HepG2 (cell line): ENCODE results near the gene CIAPIN1. TPM values are rescaled to one million over a fixed set of nuclear protein-coding genes. Genes with fewer than 3 reads are reported as not detected.

Experiments
- ATAC-seq: fragments of 200-7000 bp; cut with Tn5 transposase; 3 replicates; pipeline ENCODE4 v1.9.1; 2020; ENCODE audit warnings: mild to moderate bottlenecking, moderate library complexity
- BruUV-seq: library from RNA; stranded (reverse); fragments of 400-500 nt; replicated peaks from 2 replicates; lab custom pipeline; 2021; lab: Mats Ljungman, UMichigan
- CTCF ChIA-PET: fragments of 300-600 bp; formaldehyde crosslinking; extraction: SDS; loops from one replicate; lab custom pipeline; 2021; ENCODE audit warnings: low total read pairs, inconsistent platforms, low intra/inter-chr PET ratio; lab: Yijun Ruan, JAX
- POLR2A ChIA-PET: fragments of 350-600 bp; sonication (Branson Sonifier 250); formaldehyde crosslinking; loops from one replicate; lab custom pipeline; 2020; ENCODE audit warnings: antibody characterized with exemption, inconsistent platforms; lab: Yijun Ruan, JAX
- DNase-seq: peaks from one replicate; pipeline ENCODE4 v3.0.0-alpha.2; 2015; ENCODE audit warnings: low spot score
- FAIRE-seq: peaks from 3 replicates; lab custom pipeline; 2011; peaks lifted over from hg19 to GRCh38; lab: Jason Lieb, UNC
- H2AFZ ChIP-seq: one replicate; pipeline ENCODE4 v1.6.1; 2011; ENCODE audit warnings: low read length, inconsistent platforms
- H3K27ac ChIP-seq: fragments of 300-600 bp; 3 replicates; pipeline ENCODE4 v1.8.0; 2011; ENCODE audit warnings: mixed run types, mild to moderate bottlenecking, mixed read lengths, low read length, inconsistent platforms; ENCODE audit not compliant: insufficient read depth; ENCODE audit errors: extremely low read length
- H3K27me3 ChIP-seq, 2 experiments: fragments of 200-600 bp in 1 of 2; 2 replicates in 1 of 2; 3 replicates in 1 of 2; pipeline versions ENCODE4 v1.6.0 to v1.8.0; 2011; ENCODE audit warnings: low read length in 2 of 2, mild to moderate bottlenecking in 2 of 2, moderate library complexity in 2 of 2, inconsistent platforms in 1 of 2; ENCODE audit not compliant: insufficient read depth in 2 of 2, control insufficient read depth in 1 of 2
- H3K36me3 ChIP-seq, 2 experiments: fragments of 200-600 bp in 1 of 2; replicated peaks in 1 of 2; 2 replicates in 1 of 2; 3 replicates in 1 of 2; pipeline versions ENCODE4 v1.5.1 to v1.8.0; 2011; ENCODE audit warnings: low read length in 2 of 2, inconsistent platforms in 1 of 2; ENCODE audit not compliant: insufficient read depth in 2 of 2, control insufficient read depth in 1 of 2
- H3K4me1 ChIP-seq: 2 replicates; pipeline ENCODE4 v1.5.1; 2012; ENCODE audit warnings: low read length, inconsistent platforms; ENCODE audit not compliant: insufficient read depth
- H3K4me2 ChIP-seq: 2 replicates; pipeline ENCODE4 v1.6.0; 2011; ENCODE audit warnings: low read depth, low read length, inconsistent platforms
- H3K4me3 ChIP-seq, 3 experiments: fragments of 200-600 bp in 1 of 3; sonication (generic), shearing (Covaris generic) in 1 of 3; replicated peaks in 1 of 3; 2 replicates each; pipeline ENCODE4 v1.5.1; 2011 to 2016; ENCODE audit warnings: low read length in 3 of 3, inconsistent platforms in 2 of 3, low read depth in 2 of 3, mild to moderate bottlenecking in 2 of 3, control low read depth in 1 of 3, mixed read lengths in 1 of 3; ENCODE audit not compliant: insufficient read depth in 1 of 3
- H3K79me2 ChIP-seq: one replicate; pipeline ENCODE4 v1.6.1; 2011; ENCODE audit warnings: low read length, inconsistent platforms; ENCODE audit not compliant: insufficient read depth
- H3K9ac ChIP-seq: 2 replicates; pipeline ENCODE4 v1.6.0; 2011; ENCODE audit warnings: mild to moderate bottlenecking, low read depth, low read length, inconsistent platforms; ENCODE audit not compliant: insufficient read depth
- H3K9me3 ChIP-seq: 2 replicates; pipeline ENCODE4 v1.5.1; 2012; ENCODE audit warnings: mild to moderate bottlenecking, low read length
- H4K20me1 ChIP-seq: 2 replicates; pipeline ENCODE4 v1.6.0; 2011; ENCODE audit warnings: inconsistent platforms, mild to moderate bottlenecking, low read length, moderate library complexity; ENCODE audit not compliant: insufficient read depth
- AGO1 ChIP-seq: fragments of 200-400 bp; formaldehyde crosslinking; IDR thresholded peaks from 2 replicates; pipeline ENCODE4 v1.6.1; 2017; ENCODE audit warnings: mild to moderate bottlenecking, low read depth, low read length, moderate library complexity; ENCODE audit not compliant: poor library complexity, severe bottlenecking
- HMG20A ChIP-seq: IDR thresholded peaks from 2 replicates; pipeline ENCODE4 v1.6.1; 2016; ENCODE audit warnings: borderline replicate concordance
- NR2F2 ChIP-seq: IDR thresholded peaks from 2 replicates; pipeline ENCODE4 v1.6.1; 2012; ENCODE audit warnings: low read depth, inconsistent platforms, borderline replicate concordance
- THRA ChIP-seq: sonication (generic); formaldehyde crosslinking; IDR thresholded peaks from 2 replicates; pipeline ENCODE4 v1.4.0; 2020; ENCODE audit warnings: missing genetic modification reagents, borderline replicate concordance
- ZNF282 ChIP-seq: fragments of 450-650 bp; IDR thresholded peaks from 2 replicates; pipeline ENCODE4 v1.6.1; 2018; ENCODE audit not compliant: partially characterized antibody
- ZNF33B ChIP-seq: sonication (generic); formaldehyde crosslinking; IDR thresholded peaks from 2 replicates; pipeline ENCODE4 v1.5.1; 2020; ENCODE audit warnings: mild to moderate bottlenecking, missing genetic modification reagents
- ZNF382 ChIP-seq: sonication (generic); formaldehyde crosslinking; IDR thresholded peaks from 2 replicates; pipeline ENCODE4 v1.5.0; 2020; ENCODE audit warnings: missing genetic modification reagents, mild to moderate bottlenecking, borderline replicate concordance
- WGBS: methylation state at CpG from one replicate; pipeline ENCODE4 v1.1.6; 2017; ENCODE audit warnings: low lambda C conversion rate; 5-methylcytosine and 5-hydroxymethylcytosine counted together
- in situ Hi-C: cut with HindIII; loops from 2 replicates; pipeline ENCODE4 v1.10.0; 2017; ENCODE audit warnings: low pct_unique_long_range_greater_than_20kb; ENCODE audit not compliant: extremely low pct_ligation_motif_present
- intact Hi-C: fragments of 100-400 bp; cut with micrococcal nuclease; formaldehyde crosslinking; loops from one replicate; pipeline ENCODE4 v1.10.0; 2022; ENCODE audit not compliant: unreplicated experiment
- polyA plus RNA-seq, 8 experiments: library from polyadenylated mRNA; depleted of rRNA in 3 of 8; stranded (reverse) in 7 of 8; unstranded in 1 of 8; fragments of >200 nt; fragmentation: Illumina TruSeq in 4 of 8; extraction: Trizol in 4 of 8; gene quantifications; 2 replicates each; pipeline versions ENCODE4 v1.2.1 to v1.2.3, GENCODE V29; 2011 to 2016; ENCODE audit warnings: low read depth in 4 of 8, missing spikeins in 1 of 8, mixed read lengths in 1 of 8; ENCODE audit not compliant: insufficient read depth in 1 of 8
- total RNA-seq, 5 experiments: library from RNA; depleted of rRNA; stranded (reverse); fragments of >200 nt; fragmentation: Illumina TruSeq; extraction: Trizol; gene quantifications; 2 replicates each; pipeline ENCODE4 v1.2.3, GENCODE V29; 2016; ENCODE audit warnings: low read depth in 1 of 5
- TF ChIP-seq, protein P1 (sequence below): sonication (generic); formaldehyde crosslinking; IDR thresholded peaks from 2 replicates; pipeline ENCODE4 v1.9.0; 2021; ENCODE audit warnings: missing genetic modification reagents, borderline replicate concordance
- TF ChIP-seq, protein P2 (sequence below): sonication (generic); formaldehyde crosslinking; IDR thresholded peaks from 2 replicates; pipeline ENCODE4 v1.5.0; 2020; ENCODE audit warnings: mild to moderate bottlenecking, missing genetic modification reagents, borderline replicate concordance
- TF ChIP-seq, protein P3 (sequence below): IDR thresholded peaks from 2 replicates; pipeline ENCODE4 v1.6.1; 2016; ENCODE audit warnings: low read depth, control low read depth

The CIAPIN1 gene
- total and polyA plus RNA-seq, 2 of the 13 experiments (the other 11 are each of a cell fraction or from before 2014, with no cell fraction given): 69.3 to 89.7 TPM

GRCh38 chr16:57468346-57468745 is 21.2 kb upstream of the CIAPIN1 start:
- BruUV-seq: no TSS peak
- Histone ChIP-seq H3K79me2 (peaks cover 28% of the 10 kb centered on the region), H4K20me1 (no peaks in the 10 kb centered on the region), H3K4me3 (no peak overlapping the region), H3K4me1 (peaks cover 69% of the 10 kb centered on the region), H3K36me3 (peaks cover 35 to 77% of the 10 kb centered on the region in 2 experiments), H2AFZ (no peak overlapping the region), H3K27me3 (no peaks in the 10 kb centered on the region; a peak in 1 of 5 replicates), H3K9me3 (no peaks in the 10 kb centered on the region), H3K9ac (no peak overlapping the region), H3K4me2 (no peak overlapping the region), H3K27ac (no peak overlapping the region)
- 98% methylated on average over 2 of the region's 2 CpGs for WGBS
- FAIRE-seq: no peak
- POLR2A ChIA-PET: interaction anchor here (1.4 kb wide), 2 partner anchors 11 to 21 kb away, joined by 3 to 4 read pairs; partner anchors contain the start of genes CIAPIN1 and COQ9
- CTCF ChIA-PET: no interaction called here
- in situ Hi-C loops: no loop called here
- DNase-seq: no peak
- intact Hi-C loops: no loop called here
- ATAC-seq: no peak
- TF ChIP-seq, protein P1, sequence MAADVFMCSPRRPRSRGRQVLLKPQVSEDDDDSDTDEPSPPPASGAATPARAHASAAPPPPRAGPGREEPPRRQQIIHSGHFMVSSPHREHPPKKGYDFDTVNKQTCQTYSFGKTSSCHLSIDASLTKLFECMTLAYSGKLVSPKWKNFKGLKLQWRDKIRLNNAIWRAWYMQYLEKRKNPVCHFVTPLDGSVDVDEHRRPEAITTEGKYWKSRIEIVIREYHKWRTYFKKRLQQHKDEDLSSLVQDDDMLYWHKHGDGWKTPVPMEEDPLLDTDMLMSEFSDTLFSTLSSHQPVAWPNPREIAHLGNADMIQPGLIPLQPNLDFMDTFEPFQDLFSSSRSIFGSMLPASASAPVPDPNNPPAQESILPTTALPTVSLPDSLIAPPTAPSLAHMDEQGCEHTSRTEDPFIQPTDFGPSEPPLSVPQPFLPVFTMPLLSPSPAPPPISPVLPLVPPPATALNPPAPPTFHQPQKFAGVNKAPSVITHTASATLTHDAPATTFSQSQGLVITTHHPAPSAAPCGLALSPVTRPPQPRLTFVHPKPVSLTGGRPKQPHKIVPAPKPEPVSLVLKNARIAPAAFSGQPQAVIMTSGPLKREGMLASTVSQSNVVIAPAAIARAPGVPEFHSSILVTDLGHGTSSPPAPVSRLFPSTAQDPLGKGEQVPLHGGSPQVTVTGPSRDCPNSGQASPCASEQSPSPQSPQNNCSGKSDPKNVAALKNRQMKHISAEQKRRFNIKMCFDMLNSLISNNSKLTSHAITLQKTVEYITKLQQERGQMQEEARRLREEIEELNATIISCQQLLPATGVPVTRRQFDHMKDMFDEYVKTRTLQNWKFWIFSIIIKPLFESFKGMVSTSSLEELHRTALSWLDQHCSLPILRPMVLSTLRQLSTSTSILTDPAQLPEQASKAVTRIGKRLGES (CRISPR knock-in tag): no peak
- TF ChIP-seq, protein P2, sequence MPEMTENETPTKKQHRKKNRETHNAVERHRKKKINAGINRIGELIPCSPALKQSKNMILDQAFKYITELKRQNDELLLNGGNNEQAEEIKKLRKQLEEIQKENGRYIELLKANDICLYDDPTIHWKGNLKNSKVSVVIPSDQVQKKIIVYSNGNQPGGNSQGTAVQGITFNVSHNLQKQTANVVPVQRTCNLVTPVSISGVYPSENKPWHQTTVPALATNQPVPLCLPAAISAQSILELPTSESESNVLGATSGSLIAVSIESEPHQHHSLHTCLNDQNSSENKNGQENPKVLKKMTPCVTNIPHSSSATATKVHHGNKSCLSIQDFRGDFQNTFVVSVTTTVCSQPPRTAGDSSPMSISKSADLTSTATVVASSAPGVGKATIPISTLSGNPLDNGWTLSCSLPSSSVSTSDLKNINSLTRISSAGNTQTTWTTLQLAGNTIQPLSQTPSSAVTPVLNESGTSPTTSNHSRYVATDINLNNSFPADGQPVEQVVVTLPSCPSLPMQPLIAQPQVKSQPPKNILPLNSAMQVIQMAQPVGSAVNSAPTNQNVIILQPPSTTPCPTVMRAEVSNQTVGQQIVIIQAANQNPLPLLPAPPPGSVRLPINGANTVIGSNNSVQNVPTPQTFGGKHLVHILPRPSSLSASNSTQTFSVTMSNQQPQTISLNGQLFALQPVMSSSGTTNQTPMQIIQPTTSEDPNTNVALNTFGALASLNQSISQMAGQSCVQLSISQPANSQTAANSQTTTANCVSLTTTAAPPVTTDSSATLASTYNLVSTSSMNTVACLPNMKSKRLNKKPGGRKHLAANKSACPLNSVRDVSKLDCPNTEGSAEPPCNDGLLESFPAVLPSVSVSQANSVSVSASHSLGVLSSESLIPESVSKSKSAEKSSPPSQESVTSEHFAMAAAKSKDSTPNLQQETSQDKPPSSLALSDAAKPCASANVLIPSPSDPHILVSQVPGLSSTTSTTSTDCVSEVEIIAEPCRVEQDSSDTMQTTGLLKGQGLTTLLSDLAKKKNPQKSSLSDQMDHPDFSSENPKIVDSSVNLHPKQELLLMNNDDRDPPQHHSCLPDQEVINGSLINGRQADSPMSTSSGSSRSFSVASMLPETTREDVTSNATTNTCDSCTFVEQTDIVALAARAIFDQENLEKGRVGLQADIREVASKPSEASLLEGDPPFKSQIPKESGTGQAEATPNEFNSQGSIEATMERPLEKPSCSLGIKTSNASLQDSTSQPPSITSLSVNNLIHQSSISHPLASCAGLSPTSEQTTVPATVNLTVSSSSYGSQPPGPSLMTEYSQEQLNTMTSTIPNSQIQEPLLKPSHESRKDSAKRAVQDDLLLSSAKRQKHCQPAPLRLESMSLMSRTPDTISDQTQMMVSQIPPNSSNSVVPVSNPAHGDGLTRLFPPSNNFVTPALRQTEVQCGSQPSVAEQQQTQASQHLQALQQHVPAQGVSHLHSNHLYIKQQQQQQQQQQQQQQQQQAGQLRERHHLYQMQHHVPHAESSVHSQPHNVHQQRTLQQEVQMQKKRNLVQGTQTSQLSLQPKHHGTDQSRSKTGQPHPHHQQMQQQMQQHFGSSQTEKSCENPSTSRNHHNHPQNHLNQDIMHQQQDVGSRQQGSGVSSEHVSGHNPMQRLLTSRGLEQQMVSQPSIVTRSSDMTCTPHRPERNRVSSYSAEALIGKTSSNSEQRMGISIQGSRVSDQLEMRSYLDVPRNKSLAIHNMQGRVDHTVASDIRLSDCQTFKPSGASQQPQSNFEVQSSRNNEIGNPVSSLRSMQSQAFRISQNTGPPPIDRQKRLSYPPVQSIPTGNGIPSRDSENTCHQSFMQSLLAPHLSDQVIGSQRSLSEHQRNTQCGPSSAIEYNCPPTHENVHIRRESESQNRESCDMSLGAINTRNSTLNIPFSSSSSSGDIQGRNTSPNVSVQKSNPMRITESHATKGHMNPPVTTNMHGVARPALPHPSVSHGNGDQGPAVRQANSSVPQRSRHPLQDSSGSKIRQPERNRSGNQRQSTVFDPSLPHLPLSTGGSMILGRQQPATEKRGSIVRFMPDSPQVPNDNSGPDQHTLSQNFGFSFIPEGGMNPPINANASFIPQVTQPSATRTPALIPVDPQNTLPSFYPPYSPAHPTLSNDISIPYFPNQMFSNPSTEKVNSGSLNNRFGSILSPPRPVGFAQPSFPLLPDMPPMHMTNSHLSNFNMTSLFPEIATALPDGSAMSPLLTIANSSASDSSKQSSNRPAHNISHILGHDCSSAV: no peak
- TF ChIP-seq AGO1: no peak
- no peak for TF ChIP-seq HMG20A (CRISPR knock-in tag)
- TF ChIP-seq ZNF282: no peak
- TF ChIP-seq, protein P3, sequence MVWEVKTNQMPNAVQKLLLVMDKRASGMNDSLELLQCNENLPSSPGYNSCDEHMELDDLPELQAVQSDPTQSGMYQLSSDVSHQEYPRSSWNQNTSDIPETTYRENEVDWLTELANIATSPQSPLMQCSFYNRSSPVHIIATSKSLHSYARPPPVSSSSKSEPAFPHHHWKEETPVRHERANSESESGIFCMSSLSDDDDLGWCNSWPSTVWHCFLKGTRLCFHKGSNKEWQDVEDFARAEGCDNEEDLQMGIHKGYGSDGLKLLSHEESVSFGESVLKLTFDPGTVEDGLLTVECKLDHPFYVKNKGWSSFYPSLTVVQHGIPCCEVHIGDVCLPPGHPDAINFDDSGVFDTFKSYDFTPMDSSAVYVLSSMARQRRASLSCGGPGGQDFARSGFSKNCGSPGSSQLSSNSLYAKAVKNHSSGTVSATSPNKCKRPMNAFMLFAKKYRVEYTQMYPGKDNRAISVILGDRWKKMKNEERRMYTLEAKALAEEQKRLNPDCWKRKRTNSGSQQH (CRISPR knock-in tag): no peak
- no peak for TF ChIP-seq NR2F2
- TF ChIP-seq ZNF33B (CRISPR knock-in tag): no peak
- no peak for TF ChIP-seq ZNF382
- TF ChIP-seq THRA (CRISPR knock-in tag): no peak
